ENCODE results near the gene FOXP1. TPM values are rescaled to one million over a fixed set of nuclear protein-coding genes. Genes with fewer than 3 reads are reported as not detected.

The FOXP1 gene
- total and polyA plus RNA-seq, 12 donors, result 7.6 to 42.7 (median 24.3) TPM

- intact Hi-C loops (cut with DNase I), result no loop called here
- peaks cover 0 to 7% of the 10 kb centered on the region in 2 donors for H3K4me1 ChIP-seq (replicated peaks in 1 of 2)
- peak overlapping the region in 1 of 4 donors; percentile 37 for H3K4me3 ChIP-seq
- no peak for TF ChIP-seq CTCF (IDR thresholded peaks at IDR 0.05)
- no peak for TF ChIP-seq POLR2A (IDR thresholded peaks at IDR 0.05)
- H3K27me3 ChIP-seq, result no peaks in the 10 kb centered on the region
- peak in 5 of 7 donors; percentile 30 to 34 (median 31) for DNase-seq
- WGBS, 4 donors, result 37 to 52% (median 46%) methylated on average over 6 to 8 of the region's 8 CpGs
- peak overlapping the region in 4 of 5 donors; percentile 8 to 62 (median 43) for H3K27ac ChIP-seq
- no peaks in the 10 kb centered on the region for H3K36me3 ChIP-seq (replicated peaks in 1 of 2)
- H3K9me3 ChIP-seq (replicated peaks in 1 of 3), result no peaks in the 10 kb centered on the region
These were observed 320.9 kb downstream of the FOXP1 start for GRCh38 chr3:71262364-71263265.

- Histone ChIP-seq H3K27me3 (no peaks in the 10 kb centered on the region), H3K4me3 (no peak overlapping the region), H3K36me3 (replicated peaks in 1 of 2) (no peaks in the 10 kb centered on the region), H3K27ac (no peak overlapping the region), H3K4me1 (replicated peaks in 1 of 2) (peaks cover 0 to 7% of the 10 kb centered on the region in 2 donors), H3K9me3 (replicated peaks in 1 of 3) (no peaks in the 10 kb centered on the region)
- 96 to 98% (median 97%) methylated on average over 8 of the region's 8 CpGs for WGBS, 4 donors
- no peak for DNase-seq
- intact Hi-C loops (cut with DNase I), result no loop called here
- no peak for TF ChIP-seq CTCF (IDR thresholded peaks at IDR 0.05)
- no peak for TF ChIP-seq POLR2A (IDR thresholded peaks at IDR 0.05)
These were observed 322.7 kb downstream of the FOXP1 start for GRCh38 chr3:71260782-71261181.

- H3K27ac ChIP-seq, result no peak overlapping the region
- intact Hi-C loops (cut with DNase I), result no loop called here
These were observed 325.0 kb downstream of the FOXP1 start for GRCh38 chr3:71258526-71258925.

More at GRCh38 chr3:71258526-71258925, 325.0 kb downstream of the FOXP1 start:
- no peak overlapping the region for H3K4me3 ChIP-seq
- DNase-seq, result no peak
- WGBS, 4 donors, result 85 to 91% (median 91%) methylated on average over 3 of the region's 3 CpGs
- H3K4me1 ChIP-seq (replicated peaks in 1 of 2), result peaks cover 7 to 10% of the 10 kb centered on the region in 2 donors
- H3K9me3 ChIP-seq (replicated peaks in 1 of 3), result no peaks in the 10 kb centered on the region
- H3K36me3 ChIP-seq (replicated peaks in 1 of 2), result no peaks in the 10 kb centered on the region
- TF ChIP-seq POLR2A (IDR thresholded peaks at IDR 0.05) (no peak), CTCF (IDR thresholded peaks at IDR 0.05) (no peak)
- no peaks in the 10 kb centered on the region for H3K27me3 ChIP-seq

Measured in adrenal gland (tissue), 12 donors.